C4-2B (cell line): ENCODE results near the gene ADARB2.

ENCODE experiments used
- ZFX ChIP-seq: fragments of 450-650 bp; IDR thresholded peaks from 2 replicates; pipeline ENCODE4 v1.6.1; 2017
- TF ChIP-seq, protein P1 (sequence below): fragments of 450-650 bp; conservative IDR thresholded peaks from 2 replicates; pipeline ENCODE4 v1.5.1; 2017; ENCODE audit warnings: mild to moderate bottlenecking

- TF ChIP-seq, protein P1, sequence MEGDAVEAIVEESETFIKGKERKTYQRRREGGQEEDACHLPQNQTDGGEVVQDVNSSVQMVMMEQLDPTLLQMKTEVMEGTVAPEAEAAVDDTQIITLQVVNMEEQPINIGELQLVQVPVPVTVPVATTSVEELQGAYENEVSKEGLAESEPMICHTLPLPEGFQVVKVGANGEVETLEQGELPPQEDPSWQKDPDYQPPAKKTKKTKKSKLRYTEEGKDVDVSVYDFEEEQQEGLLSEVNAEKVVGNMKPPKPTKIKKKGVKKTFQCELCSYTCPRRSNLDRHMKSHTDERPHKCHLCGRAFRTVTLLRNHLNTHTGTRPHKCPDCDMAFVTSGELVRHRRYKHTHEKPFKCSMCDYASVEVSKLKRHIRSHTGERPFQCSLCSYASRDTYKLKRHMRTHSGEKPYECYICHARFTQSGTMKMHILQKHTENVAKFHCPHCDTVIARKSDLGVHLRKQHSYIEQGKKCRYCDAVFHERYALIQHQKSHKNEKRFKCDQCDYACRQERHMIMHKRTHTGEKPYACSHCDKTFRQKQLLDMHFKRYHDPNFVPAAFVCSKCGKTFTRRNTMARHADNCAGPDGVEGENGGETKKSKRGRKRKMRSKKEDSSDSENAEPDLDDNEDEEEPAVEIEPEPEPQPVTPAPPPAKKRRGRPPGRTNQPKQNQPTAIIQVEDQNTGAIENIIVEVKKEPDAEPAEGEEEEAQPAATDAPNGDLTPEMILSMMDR: no peak
- TF ChIP-seq ZFX: no peak
These were observed 389.8 kb downstream of the ADARB2 start for GRCh38 chr10:1347525-1347924.
